HG02623 (cell line): Measurements from ENCODE around the gene LAMA2.

ENCODE experiments used
- ATAC-seq: cut with Tn5 transposase; IDR thresholded peaks from one replicate; pipeline ENCODE4 v1.9.1; 2021; ENCODE audit warnings: moderate library complexity; ENCODE audit not compliant: unreplicated experiment

Gene LAMA2

GRCh38 chr6:129500958-129501739, 618.2 kb downstream of the LAMA2 start:
- ATAC-seq, result no peak

- no peak for ATAC-seq
Observed at GRCh38 chr6:129501740-129502660, 619.1 kb downstream of the LAMA2 start.

GRCh38 chr6:129504456-129504855, 621.5 kb downstream of the LAMA2 start:
- no peak for ATAC-seq

- ATAC-seq, result no peak
Observed at GRCh38 chr6:129507059-129507807, 624.3 kb downstream of the LAMA2 start.

GRCh38 chr6:129507846-129508245, 624.9 kb downstream of the LAMA2 start:
- no peak for ATAC-seq

GRCh38 chr6:129508477-129509145, 625.7 kb downstream of the LAMA2 start:
- ATAC-seq, result no peak

- no peak for ATAC-seq
Observed at GRCh38 chr6:129510950-129511349, 628.0 kb downstream of the LAMA2 start.

- ATAC-seq, result no peak
Observed at GRCh38 chr6:129513471-129513870, 630.5 kb downstream of the LAMA2 start.

GRCh38 chr6:129515004-129515403, 632.1 kb downstream of the LAMA2 start:
- no peak for ATAC-seq

GRCh38 chr6:129516005-129516404, 633.1 kb downstream of the LAMA2 start:
- no peak for ATAC-seq

- ATAC-seq, result no peak
Observed at GRCh38 chr6:129516787-129517186, 633.8 kb downstream of the LAMA2 start.

GRCh38 chr6:129517288-129517687, 634.4 kb downstream of the LAMA2 start:
- ATAC-seq, result no peak

- no peak for ATAC-seq
Observed at GRCh38 chr6:129519750-129520149, 636.8 kb downstream of the LAMA2 start.

GRCh38 chr6:129521946-129522345, 639.0 kb downstream of the LAMA2 start:
- no peak for ATAC-seq

- ATAC-seq, result no peak
Observed at GRCh38 chr6:129523816-129524215, 640.9 kb downstream of the LAMA2 start.

GRCh38 chr6:129525055-129525454, 642.1 kb downstream of the LAMA2 start:
- ATAC-seq, result no peak

- no peak for ATAC-seq
Observed at GRCh38 chr6:129534926-129535325, 652.0 kb downstream of the LAMA2 start.

GRCh38 chr6:129536271-129536670, 653.3 kb downstream of the LAMA2 start:
- no peak for ATAC-seq

GRCh38 chr6:129539032-129539431, 656.1 kb downstream of the LAMA2 start:
- ATAC-seq, result no peak

- ATAC-seq, result no peak
Observed at GRCh38 chr6:129542705-129543104, 659.8 kb downstream of the LAMA2 start.

- ATAC-seq, result no peak
Observed at GRCh38 chr6:129543981-129544380, 661.0 kb downstream of the LAMA2 start.
